GM18517 (cell line): ENCODE measurements around the gene MTA3.
A peak's percentile ranks its signal among the peaks of the same experiment; 100 is the strongest.
"Not testable (repeated sequence)": the region's sequence is repeated elsewhere in the genome, so short reads cannot be mapped to it uniquely, and the experiment has no call there.

Experiments
- ATAC-seq: cut with Tn5 transposase; IDR thresholded peaks from one replicate; pipeline ENCODE4 v1.9.1; 2021; ENCODE audit warnings: mild to moderate bottlenecking, moderate library complexity; ENCODE audit not compliant: unreplicated experiment

Gene MTA3

DNA sequence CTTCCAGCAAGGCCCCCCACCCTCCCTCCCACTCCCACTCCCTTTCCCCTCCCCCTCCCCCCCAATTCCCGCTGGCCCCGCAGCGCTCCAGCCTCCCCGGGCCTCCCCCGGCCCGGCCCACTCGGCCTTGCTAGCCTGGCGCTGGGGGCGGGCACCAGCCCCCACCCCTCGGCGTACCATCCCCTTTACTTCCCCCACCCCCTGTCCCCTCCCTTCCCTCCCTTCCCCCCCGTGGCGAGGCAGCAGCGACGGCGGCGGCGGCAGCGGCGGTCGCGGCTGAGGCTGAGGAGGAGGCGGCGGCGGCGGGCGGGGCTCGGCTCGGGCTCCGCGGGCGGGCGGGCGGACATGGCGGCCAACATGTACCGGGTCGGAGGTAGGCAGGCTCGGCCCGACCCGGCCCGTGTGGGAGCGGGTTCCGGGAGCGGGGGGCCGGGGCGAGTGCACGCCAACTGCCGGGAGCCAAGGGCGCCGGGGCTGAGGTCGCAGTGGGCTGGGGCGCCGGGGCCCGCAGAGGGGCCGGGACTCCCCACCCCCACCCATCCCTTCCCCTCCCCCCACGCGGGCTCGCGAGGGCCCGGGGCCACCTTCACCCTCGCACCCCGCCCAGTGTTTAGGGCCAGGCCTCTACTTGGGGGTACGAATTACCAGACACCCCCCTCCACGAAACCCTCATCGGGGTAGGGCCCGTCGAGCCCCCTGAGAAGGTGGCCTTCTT is at the start of gene MTA3:
TSS of gene MTA3 (plus strand) at position 232 of the 715 bp plus-strand sequence. CDS start at position 346, 114 bp downstream.
- ATAC-seq: no peak

DNA sequence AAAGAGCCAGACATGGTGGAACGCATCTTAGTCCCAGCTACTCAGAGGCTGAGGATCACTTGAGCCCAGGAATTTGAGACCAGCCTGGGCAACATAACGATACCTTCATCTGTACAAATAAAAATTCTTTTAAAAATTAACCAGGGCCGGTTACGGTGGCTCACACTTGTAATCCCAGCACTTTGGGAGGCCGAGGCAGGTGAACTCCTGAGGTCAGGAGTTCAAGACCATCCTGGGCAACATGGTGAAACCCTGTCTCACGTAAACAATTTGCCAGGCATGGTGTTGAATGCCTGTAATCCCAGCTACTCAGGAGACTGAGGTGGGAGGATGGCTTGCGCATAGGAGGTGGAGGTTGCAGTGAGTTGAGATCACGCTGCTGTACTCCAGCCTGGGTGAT is 48.8 kb upstream of the MTA3 start:
- ATAC-seq: no peak

DNA sequence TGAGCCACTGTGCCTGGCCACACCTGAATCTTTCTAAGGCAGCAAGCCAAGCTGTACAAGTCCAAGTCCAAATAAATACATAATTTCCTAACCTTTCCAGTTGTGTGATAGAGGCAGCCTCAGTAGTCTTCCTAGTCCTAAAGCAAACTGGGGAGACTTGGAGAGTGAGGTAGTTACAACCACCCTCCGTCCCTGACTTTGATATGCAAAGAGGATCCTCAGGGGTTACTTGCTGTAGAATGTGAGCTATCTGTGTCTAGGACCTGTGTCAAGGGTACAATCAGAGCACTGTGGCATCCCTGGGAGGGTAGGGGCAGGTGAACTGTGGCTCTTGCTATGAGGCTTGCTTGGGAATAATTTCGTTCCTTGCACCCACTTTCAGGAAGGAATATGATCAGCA is 46.4 kb upstream of the MTA3 start:
- no peak for ATAC-seq

DNA sequence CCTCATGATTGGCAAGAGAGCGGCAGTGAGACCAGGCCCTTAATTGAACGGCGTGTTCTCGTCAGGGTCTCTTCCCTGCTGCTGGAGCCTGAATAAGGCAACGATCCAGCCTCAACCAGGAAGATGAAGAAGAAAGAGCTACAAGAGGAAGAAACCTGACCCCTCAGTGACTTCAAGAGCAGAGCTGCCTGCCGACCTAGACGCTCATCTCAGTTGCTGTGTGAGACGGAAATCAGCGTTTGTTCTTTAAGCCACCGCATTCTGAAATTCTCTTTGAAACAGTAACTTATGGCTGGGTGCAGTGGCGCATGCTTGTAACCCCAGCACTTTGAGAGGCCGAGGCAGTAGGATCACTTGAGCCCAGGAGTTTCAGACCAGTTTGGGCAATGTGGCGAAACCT is 45.1 kb upstream of the MTA3 start:
- no peak for ATAC-seq

DNA sequence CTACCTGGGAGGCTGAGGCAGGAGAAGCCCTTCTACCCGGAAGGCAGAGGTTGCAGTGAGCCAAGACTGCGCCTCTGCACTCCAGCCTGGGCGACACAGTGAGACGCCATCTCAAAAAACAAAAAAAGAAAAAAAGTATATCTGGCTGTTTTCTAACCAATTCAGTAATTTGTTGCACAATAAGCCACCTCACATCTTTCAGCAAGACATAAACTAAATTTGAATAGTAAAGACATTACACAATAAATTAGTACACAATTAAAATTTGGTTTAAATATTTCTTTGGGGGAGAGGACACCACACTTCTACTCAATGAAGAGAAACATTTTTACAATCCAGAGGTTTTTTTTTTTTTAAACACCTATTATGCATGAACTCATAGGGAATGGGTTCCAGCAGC is 36.0 kb upstream of the MTA3 start:
- no peak for ATAC-seq

DNA sequence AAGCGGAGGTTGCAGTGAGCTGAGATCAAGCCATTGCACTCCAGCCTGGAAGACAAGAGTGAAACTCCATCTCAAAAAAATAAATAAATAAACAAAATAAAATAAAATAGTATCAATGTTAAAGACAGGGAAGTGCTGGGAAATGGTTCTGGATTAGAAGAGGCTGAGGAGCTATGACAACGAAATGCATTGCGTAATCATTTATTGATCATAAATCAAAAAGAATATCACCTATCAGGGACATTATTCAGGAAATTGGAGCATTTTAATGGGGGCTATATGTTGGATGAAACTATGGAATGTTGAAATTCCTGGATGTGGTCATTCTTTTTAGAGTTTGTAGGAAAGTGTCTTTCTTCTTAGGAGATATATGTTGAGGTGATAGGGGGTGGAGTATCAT is 30.9 kb upstream of the MTA3 start:
- no peak for ATAC-seq

DNA sequence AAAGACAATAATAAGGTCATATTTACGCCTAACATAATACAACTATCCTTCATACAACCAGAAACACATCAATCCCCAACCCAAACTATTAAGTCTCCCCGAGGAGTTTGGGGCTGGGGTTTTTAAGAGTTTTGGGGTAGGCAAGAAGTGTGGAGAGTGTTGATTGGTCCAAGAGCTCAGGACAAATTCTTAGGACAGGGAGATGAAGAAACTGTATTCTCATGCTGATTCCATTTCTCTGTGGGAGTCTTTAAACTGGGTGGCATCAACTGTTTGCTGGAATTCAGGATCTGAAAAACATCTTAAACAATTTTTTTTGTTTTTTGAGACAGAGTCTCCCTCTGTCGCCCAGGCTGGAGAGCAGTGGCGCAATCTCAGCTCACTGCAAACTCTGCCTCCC is 25.6 kb upstream of the MTA3 start:
- no peak for ATAC-seq

DNA sequence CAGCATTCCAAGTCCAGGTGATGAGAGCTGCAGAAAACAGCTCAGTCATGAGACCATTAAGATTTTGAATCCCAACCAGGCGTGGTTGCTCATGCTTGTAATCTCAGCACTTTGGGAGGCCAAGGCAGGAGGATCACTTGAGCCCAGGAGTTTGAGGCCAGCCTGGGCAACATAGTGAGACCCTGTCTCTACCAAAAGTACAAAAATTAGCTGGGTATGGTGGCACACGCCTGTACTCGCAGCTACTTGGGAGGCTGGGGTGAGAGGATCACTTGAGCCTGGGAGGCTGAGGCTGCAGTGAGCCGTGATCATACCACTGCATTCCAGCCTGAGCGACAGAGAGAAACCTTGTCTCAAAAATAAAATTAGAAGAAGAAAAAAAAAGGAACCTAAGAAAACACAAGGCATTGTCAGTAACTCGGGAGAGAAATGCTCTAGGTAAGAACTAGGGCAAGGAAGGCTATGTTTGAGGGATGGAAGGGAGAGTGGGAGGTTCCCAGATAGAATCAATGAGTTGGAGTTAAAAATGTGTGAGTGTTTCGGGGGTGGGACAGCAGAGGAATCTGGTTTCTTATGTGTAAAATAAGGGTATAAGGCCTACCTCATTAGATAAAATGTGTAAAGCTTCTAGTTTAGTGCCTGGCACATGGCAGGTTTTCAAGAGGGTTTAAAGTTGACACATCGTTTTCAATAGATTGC is 23.3 kb upstream of the MTA3 start:
- ATAC-seq: no peak

DNA sequence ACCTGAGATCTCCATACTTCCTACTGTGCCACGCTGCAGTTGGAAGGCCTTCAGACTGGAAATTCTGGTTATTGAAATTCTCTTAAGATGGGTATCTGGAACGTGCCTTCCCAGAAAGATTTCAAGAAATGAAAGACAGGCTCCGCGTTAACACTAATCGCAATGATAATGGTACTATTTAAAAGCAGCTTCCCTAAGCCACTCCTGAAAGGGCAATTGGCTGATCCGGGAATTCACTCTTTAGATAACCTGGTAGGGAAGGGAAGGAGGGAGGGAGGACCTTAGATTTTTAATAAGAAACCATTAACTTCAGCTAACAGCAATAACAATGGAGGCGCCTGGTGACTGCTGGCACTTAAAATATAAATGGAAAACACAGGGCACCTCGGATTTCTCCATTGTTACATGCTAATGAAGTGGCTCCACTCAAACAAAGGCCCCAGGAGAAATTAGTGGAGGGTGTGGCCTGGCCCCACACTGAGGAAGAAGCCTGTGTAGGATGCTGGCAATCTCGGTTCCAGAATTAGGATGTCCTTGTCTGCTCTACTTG is 22.5 kb upstream of the MTA3 start:
- ATAC-seq: no peak

DNA sequence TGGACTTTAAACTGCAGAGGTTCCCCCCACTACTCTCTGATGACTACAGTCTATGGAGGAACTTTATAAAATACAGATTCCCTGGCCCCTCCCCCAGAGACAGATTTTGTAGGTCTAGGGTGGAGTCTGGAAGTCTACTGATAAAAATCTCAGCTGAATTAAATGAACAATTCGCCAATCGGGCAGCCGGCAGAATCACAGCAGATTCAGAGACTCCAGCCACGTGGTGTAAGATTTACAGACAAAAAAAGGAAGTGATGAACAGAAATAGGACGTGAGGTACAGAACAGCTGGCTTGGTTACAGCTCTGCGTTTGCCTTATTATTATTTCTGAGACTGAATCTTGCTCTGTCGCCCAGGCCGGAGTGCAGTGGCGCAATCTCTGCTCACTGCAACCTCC is 21.4 kb upstream of the MTA3 start:
- ATAC-seq: peak; percentile 65

DNA sequence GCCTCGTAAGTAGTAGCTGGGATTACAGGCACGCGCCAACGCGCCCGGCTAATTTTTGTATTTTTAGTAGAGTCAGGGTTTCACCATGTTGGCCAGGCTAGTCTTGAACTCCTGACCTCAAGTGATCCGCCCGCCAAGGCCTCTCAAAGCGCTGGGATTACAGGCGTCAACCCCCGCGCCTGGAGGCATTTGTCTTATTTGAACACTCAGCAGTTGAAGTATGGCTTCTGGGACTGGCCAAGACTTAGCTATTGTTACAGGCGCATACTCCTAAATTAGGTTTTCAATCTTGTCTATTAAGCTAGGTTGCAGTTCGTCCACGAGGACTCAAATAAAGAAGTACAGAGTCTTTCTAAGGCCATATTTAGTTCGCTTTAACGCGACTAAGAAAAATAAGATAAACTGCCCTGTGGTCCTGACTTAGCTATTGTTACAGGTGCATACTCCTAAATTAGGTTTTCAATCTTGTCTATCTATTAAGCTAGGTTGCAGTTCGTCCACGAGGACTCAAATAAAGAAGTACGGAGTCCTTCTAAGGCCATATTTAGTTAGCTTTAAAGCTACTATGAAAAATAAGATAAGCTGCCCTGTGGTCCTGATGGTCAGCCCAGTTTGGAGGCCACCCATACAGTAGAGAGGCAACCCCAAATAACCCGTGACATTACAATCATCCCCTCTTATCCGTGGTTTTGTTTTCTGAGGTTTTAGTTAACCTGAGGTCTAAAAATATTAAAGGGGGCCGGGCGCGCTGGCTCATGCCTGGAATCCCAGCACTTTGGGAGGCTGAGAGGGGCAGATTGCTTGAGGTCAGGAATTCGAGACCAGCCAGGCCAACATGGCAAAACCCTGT is 20.8 kb upstream of the MTA3 start:
- ATAC-seq: no peak

DNA sequence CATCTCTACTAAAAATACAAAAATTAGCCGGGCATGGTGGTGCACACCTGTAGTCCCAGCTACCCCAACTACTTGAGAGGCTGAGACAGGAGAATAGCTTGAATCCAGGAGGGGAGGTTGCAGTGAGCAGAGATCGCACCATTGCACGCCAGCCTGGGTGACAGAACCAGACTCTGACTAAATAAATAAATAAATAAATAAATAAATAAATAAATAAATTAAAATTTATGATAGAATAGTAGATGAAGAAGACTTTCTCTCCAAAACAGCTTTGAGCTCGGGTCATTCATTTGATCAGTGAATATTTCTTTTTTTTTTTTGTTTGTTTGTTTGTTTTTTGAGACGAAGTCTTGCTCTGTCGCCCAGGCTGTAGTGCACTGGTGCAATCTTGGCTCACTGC is 17.6 kb upstream of the MTA3 start:
- ATAC-seq: no peak

DNA sequence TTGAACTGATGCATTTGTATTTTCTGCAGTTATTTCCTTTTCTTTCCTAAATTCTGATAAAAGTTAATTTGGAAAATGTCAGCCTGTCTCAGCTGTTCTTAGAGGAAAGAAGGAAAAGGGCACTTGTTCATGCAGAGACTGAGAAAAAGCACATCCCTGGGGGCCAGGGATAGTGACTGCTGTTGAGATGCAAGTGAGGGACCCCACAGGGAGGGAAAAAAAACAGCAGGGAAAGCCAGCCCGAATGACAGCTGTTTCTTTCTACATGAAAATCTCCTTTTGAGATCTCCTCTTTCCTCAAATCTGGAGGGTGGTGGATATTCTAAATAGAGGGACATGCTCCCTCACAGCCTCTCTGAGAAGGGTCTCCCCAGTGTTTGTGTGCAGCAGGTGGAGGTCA is 14.0 kb upstream of the MTA3 start:
- no peak for ATAC-seq

DNA sequence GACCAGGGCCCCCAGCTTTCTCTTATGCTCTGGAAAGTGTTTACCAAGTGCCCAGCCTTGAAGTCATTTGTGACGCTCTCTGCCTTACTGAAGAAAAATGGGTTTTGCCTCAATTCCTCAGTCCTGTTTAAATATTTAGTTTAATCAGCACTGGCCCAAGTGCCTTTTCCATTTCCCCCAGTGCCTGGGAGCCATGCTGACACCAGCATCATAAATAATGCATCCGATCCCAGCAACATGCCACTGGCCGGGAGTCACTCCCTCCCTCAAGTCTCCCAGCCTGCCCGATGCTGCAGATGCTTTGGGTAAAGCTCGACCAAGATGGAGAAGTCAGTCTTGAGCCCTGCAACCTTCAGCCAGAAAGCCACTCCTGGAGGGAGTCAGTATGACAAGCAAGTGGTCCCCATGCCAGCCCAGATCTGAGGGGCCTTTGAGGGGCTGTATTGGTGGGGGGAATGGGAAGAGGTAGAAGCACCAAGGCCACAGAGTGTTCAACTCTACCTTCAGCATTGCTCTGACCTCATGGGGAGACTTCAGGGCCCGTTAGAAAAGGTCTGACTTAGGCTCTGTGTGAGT is 12.0 kb upstream of the MTA3 start:
- ATAC-seq: no peak

DNA sequence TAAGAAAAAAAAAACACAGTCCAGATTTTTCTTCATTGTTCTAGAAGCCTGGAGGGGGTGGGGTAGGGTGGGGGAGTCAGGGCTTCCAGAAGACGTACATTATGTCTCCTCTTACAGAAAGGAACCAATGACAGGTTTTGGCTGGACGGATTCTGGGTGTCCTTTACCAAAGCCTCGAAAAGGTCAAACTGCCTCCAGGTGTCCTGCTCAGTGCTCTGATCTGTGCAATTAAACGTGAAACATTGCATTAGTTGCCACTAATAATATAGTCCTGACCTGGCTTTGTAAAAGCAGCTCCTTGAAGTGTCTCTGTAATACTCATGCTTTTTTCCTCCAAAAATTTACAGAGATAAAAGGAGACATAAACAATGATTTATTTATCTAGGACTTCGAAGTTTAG is 11.1 kb upstream of the MTA3 start:
- no peak for ATAC-seq

DNA sequence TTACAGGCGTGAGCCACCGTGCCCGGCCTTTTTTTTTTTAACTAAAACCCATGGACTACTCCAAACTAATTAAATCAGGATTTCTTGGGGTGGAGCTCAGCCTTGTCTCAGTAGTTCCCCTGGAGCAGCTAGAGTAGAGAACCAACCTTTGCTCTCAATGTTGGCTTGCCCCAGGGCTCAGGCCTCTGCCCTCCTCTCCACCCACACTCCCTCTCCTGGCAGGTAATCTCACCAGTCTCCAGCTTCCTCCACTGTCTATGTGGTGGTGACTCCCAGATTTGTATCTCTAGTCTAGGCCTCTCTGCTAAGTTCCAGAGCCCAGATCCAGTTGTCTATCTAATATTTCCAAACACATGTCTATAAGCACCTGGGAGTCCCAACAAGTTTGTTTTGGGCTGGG is 9.6 kb upstream of the MTA3 start:
- ATAC-seq: no peak

DNA sequence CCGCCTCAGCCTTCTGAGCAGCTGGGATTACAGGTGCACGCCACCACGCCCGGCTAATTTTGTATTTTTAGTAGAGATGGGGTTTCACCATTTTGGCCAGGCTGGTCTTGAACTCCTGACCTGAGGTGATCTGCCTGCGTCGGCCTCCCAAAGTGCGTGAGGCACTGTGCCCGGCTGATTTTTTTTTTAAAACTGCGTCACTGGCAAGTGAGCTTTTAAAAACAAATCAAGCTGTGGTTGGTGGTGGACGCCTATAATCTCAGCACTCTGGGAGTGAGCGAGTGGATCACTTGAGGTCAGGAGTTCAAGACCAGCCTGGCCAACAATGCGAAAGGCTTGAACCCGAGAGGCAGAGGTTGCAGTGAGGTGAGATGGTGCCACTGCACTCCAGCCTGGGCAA is 8.3 kb upstream of the MTA3 start:
- not testable (repeated sequence) for ATAC-seq

DNA sequence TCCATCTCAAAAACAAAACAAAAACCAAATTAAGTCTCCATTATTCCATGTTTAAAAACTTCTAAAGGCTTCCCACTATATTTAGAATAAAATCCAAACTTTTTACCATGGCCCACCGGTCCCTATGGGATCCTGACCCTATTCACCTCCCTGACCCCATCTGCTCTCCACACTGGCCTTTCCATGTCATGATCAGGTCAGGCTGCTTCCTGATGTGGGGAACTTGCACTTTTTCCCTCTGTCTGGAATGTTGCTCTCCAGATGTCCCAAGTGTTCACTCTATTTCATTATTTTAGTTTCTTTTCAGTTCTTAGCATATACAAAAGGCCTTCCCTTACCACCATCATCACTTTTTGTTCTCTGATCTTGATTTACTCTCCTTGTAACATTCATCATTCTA is 7.5 kb upstream of the MTA3 start:
- no peak for ATAC-seq

DNA sequence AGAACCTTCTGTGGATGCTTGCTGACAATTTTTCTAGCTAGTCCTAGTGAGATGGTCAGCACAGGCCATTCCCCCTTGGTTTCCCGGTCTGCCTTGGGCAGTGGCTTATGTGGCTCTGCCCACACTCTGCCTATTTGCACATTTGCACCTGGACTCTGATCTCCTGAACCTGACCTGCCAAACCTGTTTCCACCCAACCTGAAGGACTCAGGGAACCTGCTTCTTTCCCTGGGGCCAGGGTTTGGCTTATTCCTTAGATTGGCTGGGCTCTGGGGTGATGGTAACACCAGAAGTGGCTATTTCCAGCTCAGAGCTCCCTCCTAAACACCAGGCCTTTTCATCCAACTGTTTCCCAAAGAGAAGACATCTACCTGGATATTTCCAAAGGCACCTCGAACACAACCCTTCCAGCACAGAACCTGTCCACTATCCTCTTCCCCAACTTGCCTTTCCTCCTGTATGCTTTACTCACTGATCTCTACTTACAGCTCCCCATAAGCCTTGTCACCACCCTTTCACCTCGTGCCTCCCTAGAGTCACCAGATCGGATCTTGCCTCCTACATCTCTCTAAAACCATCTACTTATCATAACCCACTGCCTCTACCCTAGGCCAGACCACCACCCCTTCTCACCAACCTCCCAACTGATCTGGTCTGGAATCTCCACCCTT is 5.8 kb upstream of the MTA3 start:
- no peak for ATAC-seq

DNA sequence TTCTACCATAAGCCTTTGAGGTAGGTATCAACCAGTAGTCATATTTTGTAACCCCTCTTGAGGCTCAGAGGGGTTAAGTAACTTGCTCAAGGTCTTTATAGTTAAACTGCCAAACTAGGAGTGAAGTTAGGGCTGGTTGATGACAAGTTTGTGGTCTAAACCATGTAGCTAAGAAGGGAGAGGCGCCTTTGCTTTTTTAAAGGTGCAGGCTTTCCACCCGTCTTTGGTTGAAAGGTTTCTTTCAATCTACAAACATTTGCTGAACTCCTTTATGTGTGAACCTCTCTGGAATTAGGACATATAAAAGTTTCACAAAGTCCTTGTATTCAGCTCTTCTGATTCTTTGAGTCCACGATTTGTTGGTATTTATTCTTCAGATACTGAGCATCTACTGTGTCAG is 2.4 kb upstream of the MTA3 start:
- ATAC-seq: no peak
